Activated CD4-positive, alpha-beta T cell treated with anti-CD3 and anti-CD28 coated beads, Interleukin-2, amount 50 U/mL, for 4 hours (primary cell): ENCODE data around the gene USP47.

Source experiments
- DNase-seq, 2 experiments: peaks; one replicate each; pipeline ENCODE4 v3.0.0-alpha.2; 2020

The USP47 gene

GRCh38 chr11:11942668-11943067, 100.9 kb downstream of the USP47 start:
- DNase-seq: no peak

GRCh38 chr11:11944444-11944843, 102.7 kb downstream of the USP47 start:
- no peak for DNase-seq

DNA sequence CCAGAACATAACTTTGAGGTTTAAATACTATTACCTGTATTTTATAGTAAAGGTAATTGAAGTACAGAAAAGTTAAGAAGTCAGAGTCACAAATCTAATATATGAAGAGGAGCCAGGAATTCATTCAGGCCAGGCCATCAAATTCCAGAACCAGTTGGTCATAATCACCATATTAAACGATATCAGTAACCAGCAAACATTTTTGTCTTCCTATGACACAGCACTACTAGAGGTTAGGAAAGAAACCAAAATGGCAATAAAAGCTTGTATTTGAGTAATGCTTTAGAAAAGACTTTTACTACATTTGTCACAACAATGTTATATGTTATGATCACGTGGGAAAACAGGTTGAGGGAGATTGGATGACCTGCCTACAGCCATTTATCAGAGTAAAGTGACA, 104.4 kb downstream of the USP47 start:
- no peak for DNase-seq

DNA sequence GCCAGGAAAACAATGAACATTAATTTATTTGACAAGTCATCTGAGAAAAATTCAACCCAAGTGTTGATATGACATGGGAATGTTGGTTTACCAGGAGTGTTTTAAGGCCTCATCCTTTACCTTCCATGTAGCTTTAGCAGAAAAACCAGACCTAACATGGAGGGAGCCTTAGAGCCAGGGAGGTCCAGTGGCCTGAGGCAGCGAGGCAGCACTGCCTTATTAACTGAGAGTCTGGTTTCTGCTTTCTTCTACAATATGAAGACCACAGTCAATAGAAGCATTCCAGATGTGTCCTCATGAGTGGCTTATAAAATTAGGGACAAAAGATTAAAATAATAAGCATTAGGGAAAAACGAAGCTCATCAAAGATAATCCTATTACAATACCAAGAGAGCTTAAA, 105.1 kb downstream of the USP47 start:
- no peak for DNase-seq

DNA sequence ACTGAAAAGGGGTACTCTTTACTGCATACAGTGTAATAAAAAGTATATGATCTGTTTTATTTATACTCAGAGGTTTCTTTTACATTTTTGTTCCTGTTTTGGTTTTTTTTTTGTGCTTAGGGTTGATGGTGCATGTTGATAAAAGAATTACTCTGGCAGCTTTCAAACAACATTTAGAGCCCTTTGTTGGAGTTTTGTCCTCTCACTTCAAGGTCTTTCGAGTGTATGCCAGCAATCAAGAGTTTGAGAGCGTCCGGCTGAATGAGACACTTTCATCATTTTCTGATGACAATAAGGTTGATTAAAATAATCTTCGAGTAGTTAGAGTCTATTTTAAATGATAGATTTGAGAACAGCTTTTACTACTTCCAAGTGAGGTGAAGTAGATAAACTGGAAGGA, 106.1 kb downstream of the USP47 start:
- no peak for DNase-seq

DNA sequence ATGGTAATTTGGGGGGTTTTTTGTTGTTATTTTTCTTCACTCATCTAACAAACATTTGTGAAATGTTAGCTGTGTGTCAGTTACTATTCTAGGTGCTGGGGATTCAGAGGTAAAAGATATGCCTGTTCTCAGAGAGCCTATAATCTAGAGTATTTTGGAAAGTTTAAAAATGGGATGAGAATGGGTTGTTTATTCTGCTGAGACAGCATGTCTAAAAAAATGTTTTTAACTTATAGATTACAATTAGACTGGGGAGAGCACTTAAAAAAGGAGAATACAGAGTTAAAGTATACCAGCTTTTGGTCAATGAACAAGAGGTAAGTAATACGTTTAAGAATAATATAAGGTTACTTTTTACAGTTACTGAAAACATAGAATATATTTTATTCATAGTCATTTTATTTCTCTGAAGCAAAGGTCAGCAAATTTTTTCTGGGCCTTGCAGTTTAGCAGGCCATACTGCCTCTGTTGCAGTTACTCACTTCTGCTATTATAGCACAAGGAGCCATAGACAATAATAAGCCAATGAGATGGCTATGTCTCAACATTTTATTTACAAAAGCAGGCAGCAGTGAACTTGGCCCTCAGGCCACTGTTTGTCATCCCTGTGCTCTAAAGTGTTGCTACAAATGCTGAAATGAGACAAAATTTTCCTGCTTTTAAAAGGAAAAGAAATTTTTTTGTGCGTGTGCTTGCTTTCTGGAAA, 106.6 kb downstream of the USP47 start:
- no peak for DNase-seq

DNA sequence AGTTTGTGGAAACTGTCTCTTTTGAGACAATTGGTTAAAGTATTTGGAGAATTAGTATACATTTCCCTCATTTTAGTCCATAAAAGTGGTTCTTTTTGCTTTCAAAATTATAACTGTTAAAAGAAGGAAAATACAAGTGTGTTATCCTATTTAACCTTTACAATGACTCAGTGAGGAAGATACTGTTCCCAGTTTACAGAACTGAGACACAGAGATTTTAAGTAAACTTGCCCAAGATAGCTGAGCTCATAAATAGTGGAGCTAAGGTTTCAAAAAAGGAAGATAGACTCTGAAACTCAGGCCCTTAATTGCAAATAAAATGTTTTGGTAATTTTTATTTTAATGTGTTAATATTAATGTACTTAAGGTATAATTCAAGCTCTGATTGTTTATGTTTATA, 107.7 kb downstream of the USP47 start:
- no peak for DNase-seq

GRCh38 chr11:11952036-11952435, 110.3 kb downstream of the USP47 start:
- no peak for DNase-seq

- no peak for DNase-seq
Measured at GRCh38 chr11:11956006-11956405, 114.2 kb downstream of the USP47 start.

DNA sequence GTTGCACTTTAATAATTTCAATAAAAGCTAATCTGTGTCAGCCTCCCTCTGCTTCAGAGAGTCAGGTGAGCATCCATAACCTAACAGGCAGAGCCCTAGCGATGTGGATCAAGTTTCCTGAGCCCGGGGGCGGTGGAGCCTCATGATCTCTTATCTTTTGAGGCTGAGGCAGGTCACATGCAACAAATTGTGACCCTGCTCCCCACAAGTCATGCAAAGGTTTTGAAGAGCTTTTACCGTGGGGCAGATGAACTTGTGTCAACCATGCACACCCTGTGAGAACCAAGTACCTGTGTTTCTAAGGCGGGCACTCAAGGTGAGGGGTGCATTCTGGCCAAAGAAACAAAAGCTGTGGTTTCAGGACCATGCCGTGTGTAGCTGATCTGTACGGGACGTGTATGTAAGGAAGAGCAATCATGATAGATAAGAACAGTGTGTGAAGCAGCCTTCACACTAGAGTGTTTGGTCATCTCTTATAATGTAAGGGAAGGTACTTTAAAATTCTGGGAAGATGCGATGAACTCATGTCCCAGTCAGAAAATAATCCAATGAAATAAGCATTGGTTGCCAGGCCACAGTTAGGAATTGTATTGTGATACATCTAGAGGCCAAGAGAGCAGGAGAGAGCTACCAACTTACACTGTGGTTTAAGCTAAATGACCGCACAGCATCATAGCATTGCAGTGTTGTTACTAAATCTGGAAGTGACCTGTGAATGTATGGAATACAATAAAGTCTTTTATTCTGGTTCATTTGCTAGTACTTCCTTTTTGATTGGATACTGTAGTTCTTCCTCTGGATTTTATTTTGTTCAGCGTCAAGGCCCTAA, 116.8 kb downstream of the USP47 start:
- DNase-seq: no peak

GRCh38 chr11:11959601-11960000, 117.8 kb downstream of the USP47 start:
- DNase-seq: no peak

GRCh38 chr11:11960687-11961086, 118.9 kb downstream of the USP47 start:
- DNase-seq: no peak

DNA sequence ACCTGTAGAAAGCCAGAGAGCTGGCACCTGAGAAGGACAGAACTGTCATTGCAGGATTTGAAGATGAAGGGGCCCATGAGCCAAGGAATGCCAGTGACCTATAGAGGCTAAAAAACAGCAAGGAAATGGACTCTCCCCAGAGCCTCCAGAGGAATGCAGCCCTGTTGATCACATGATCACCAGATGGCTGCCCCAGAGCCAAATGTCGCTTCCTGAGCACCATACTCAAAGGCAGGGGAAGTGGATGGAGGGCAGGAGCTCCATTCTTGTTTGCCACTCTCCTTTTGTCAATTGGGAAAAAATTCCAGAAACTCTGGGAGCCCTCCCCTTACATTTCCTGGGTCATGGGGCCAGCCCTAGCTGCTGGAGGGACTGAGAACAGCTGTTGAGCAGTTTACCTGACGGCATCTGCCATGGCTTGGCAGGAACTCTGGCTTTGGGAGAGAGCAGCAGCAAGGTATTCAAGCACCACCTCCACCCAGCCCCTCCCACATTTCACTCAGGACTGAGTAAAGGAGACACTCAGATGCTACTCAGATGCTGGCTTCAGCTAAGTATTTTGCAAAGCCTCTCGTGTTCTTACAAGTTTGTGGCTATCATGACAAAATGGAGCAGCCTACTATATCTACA, 119.7 kb downstream of the USP47 start:
- no peak for DNase-seq

GRCh38 chr11:11963067-11963466, 121.3 kb downstream of the USP47 start:
- DNase-seq: no peak

DNA sequence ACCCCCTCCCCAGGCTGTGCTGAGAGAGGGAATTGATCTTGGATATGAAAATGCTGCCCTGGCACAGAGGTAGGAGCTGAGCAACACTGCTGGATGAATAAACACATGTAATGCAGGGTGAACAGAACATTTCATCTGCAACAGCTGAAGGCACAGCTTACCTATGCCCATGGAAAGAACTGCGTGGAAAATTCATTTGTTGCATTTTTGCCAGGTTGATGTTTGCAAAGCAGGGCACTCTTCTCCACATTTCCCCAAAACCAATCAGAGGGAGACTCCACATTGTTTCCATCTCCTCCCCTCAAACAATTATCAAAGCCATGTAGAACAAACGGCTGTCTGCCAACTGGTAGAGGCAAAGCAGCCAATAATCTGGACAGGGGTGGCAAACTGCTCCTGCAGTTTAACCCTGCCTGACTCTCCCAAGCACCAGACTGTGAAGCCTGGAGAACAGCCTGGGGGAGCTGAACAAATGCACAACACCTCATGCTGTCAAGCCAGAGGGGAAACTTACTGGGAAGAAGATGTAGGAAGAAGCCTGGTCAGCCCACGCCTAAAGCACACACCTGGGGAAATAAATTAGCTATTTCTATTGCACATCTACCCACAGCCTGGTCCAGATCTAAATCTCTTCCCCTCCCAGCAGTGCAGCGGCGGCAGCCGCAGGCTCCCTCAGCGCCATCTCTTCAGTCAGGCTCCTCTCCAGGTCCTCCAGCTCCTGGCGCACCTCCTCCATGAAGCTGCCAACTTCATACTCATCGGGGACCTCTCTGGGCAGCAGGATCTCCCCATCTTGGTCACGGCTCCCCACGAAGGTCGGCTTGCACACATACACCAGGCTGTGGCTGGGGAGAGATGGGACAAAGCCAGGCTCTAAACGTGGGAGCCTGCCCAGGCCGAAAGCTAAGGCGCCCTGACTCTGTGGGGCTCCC, 122.3 kb downstream of the USP47 start:
- no peak for DNase-seq

GRCh38 chr11:11964774-11965150, 123.0 kb downstream of the USP47 start:
- DNase-seq: no peak

- DNase-seq: no peak
Measured at GRCh38 chr11:11965192-11965591, 123.4 kb downstream of the USP47 start.

- no peak for DNase-seq
Measured at GRCh38 chr11:11965656-11966353, 124.0 kb downstream of the USP47 start.

- DNase-seq: no peak
Measured at GRCh38 chr11:11966354-11966741, 124.6 kb downstream of the USP47 start.

DNA sequence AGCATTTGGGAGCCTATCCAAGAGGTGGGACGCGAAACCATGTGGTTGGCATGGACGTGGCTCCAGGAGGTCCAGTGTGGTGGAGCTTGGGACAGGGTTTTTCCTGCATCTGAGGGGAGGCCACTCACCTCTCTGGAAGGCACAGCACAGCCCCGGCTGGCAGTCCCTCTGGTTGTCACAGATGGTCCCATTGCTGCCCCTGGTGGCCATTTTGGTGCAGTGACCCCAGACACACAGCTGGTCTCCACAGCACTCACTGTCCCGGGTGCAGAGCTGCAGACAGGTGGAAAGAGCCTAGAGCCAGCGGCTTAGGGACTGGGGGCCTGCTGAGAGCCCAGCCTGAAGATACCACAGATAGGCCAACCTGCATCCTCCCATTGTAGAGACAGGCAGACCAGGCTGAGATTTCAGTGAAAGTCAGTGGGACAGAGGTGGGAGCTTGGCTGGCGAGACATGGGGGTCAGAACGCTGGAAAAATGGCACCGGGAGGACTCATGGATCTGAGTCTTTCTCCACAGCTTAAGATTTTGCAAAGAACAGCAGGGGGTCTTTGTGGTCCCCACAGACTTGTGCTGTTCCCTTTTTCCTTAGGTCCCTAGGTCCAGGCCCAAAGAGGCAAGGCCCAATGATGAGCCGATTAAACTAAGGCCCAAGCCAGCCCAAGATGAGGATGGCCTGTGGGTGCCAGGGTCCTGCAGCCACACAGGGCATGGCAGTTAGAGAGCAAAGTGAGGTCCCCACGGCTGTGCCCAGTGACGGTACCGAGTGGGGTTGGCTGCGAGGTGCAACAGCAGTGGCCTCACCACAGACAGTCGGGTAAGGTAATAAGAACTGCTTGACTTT, 125.3 kb downstream of the USP47 start:
- DNase-seq: peak; percentile 58 to 61
